H1 (cell line): ENCODE measurements around the gene FCHSD1. TPM values are rescaled to one million over a fixed set of nuclear protein-coding genes. Genes with fewer than 3 reads are reported as not detected.

Source experiments
- CTCF ChIA-PET: fragments of 300-600 bp; sonication (Branson Sonifier 250); formaldehyde crosslinking; loops from one replicate; lab custom pipeline; 2021; ENCODE audit not compliant: partially characterized antibody; lab: Charles Lee
- POLR2A ChIA-PET: fragments of 300-600 bp; sonication (Branson Sonifier 250); formaldehyde crosslinking; loops from one replicate; lab custom pipeline; 2021; ENCODE audit warnings: inconsistent platforms; ENCODE audit not compliant: partially characterized antibody; lab: Charles Lee
- DNase-seq, 2 experiments: peaks; one replicate each; pipeline versions ENCODE4 v3.0.0 to v3.0.0-alpha.2; 2010 to 2022; ENCODE audit warnings: low spot score in 2 of 2, low read depth in 1 of 2, mixed read lengths in 1 of 2
- FAIRE-seq: peaks from 2 replicates; lab custom pipeline; 2011; peaks lifted over from hg19 to GRCh38; lab: Jason Lieb, UNC
- H2AFZ ChIP-seq: 2 replicates; pipeline ENCODE4 v1.8.1; 2012; ENCODE audit warnings: low read length, inconsistent platforms
- H2AK5ac ChIP-seq: 2 replicates; pipeline ENCODE4 v1.6.1; 2013; ENCODE audit warnings: low read depth, low read length
- H2BK120ac ChIP-seq: replicated peaks from 2 replicates; pipeline ENCODE3; 2013; ENCODE audit warnings: low read depth, low read length, inconsistent platforms
- H2BK12ac ChIP-seq: 2 replicates; pipeline ENCODE4 v1.6.1; 2013; ENCODE audit warnings: low read depth, low read length
- H2BK15ac ChIP-seq: 2 replicates; pipeline ENCODE4 v1.6.1; 2013; ENCODE audit warnings: low read length
- H2BK20ac ChIP-seq: 2 replicates; pipeline ENCODE4 v1.6.1; 2013; ENCODE audit warnings: low read length
- H2BK5ac ChIP-seq: 2 replicates; pipeline ENCODE4 v1.6.1; 2013; ENCODE audit warnings: low read depth, low read length
- H3K14ac ChIP-seq: 2 replicates; pipeline ENCODE4 v1.6.1; 2013; ENCODE audit warnings: inconsistent platforms; ENCODE audit not compliant: insufficient read length
- H3K18ac ChIP-seq: 2 replicates; pipeline ENCODE4 v1.6.1; 2013; ENCODE audit warnings: low read length; ENCODE audit errors: extremely low read depth
- H3K23ac ChIP-seq: 2 replicates; pipeline ENCODE4 v1.6.1; 2013; ENCODE audit warnings: inconsistent platforms; ENCODE audit not compliant: insufficient read length
- H3K23me2 ChIP-seq: 2 replicates; pipeline ENCODE4 v1.6.1; 2013; ENCODE audit warnings: low read depth, low read length
- H3K27ac ChIP-seq: 2 replicates; pipeline ENCODE4 v1.6.1; 2011; ENCODE audit warnings: low read depth, low read length, inconsistent platforms
- H3K27me3 ChIP-seq, 4 experiments: replicated peaks in 1 of 4; 1 replicate in 1 of 4; 2 replicates in 3 of 4; pipeline versions ENCODE4 v1.6.1 to v1.8.1; 2011 to 2013; ENCODE audit warnings: low read length in 3 of 4, mild to moderate bottlenecking in 3 of 4, inconsistent platforms in 2 of 4, mixed read lengths in 2 of 4, moderate library complexity in 1 of 4; ENCODE audit not compliant: control insufficient read depth in 3 of 4, insufficient read depth in 3 of 4; ENCODE audit errors: extremely low read depth in 1 of 4
- H3K36me3 ChIP-seq, 4 experiments: 2 replicates each; pipeline versions ENCODE4 v1.6.1 to v1.8.1; 2011 to 2013; ENCODE audit warnings: mild to moderate bottlenecking in 4 of 4, low read length in 3 of 4, moderate library complexity in 2 of 4, control low read depth in 1 of 4, inconsistent platforms in 1 of 4; ENCODE audit not compliant: insufficient read depth in 4 of 4, control insufficient read depth in 2 of 4
- H3K4ac ChIP-seq: replicated peaks from 2 replicates; pipeline ENCODE3; 2013; ENCODE audit warnings: low read length, low read depth, mixed read lengths, inconsistent platforms; ENCODE audit not compliant: insufficient read length
- H3K4me1 ChIP-seq, 4 experiments: replicated peaks in 1 of 4; 1 replicate in 1 of 4; 2 replicates in 3 of 4; pipeline versions ENCODE4 v1.6.1 to v1.8.1; 2011 to 2013; ENCODE audit warnings: low read length in 3 of 4, inconsistent platforms in 2 of 4, mixed read lengths in 1 of 4; ENCODE audit not compliant: insufficient read depth in 4 of 4, control insufficient read depth in 3 of 4
- H3K4me2 ChIP-seq, 2 experiments: 2 replicates each; pipeline versions ENCODE4 v1.6.1 to v1.8.1; 2011 to 2013; ENCODE audit warnings: low read depth in 2 of 2, low read length in 2 of 2, control low read depth in 1 of 2, inconsistent platforms in 1 of 2, mild to moderate bottlenecking in 1 of 2; ENCODE audit not compliant: insufficient read depth in 1 of 2
- H3K4me3 ChIP-seq, 4 experiments: fragments of 200-600, 300-600 bp in 1 of 4; sonication (generic), shearing (Covaris generic), sonication (Bioruptor Twin) in 1 of 4; 2 replicates each; pipeline versions ENCODE4 v1.5.1 to v1.8.1; 2011 to 2016; ENCODE audit warnings: low read length in 4 of 4, low read depth in 3 of 4, control low read depth in 2 of 4, inconsistent platforms in 2 of 4, mild to moderate bottlenecking in 2 of 4, mixed read lengths in 1 of 4, moderate library complexity in 1 of 4; ENCODE audit not compliant: insufficient read depth in 2 of 4; ENCODE audit errors: extremely low read depth in 1 of 4
- H3K56ac ChIP-seq: replicated peaks from 2 replicates; pipeline ENCODE3; 2013; ENCODE audit warnings: low read depth, mild to moderate bottlenecking, mixed read lengths, low read length, inconsistent platforms; ENCODE audit not compliant: insufficient read length
- H3K79me1 ChIP-seq: 2 replicates; pipeline ENCODE4 v1.6.1; 2013; ENCODE audit warnings: low read depth, low read length, control low read depth
- H3K79me2 ChIP-seq, 2 experiments: 2 replicates each; pipeline versions ENCODE4 v1.6.1 to v1.8.1; 2012 to 2013; ENCODE audit warnings: low read length in 2 of 2, mild to moderate bottlenecking in 2 of 2, inconsistent platforms in 1 of 2; ENCODE audit not compliant: insufficient read depth in 2 of 2, control insufficient read depth in 1 of 2
- H3K9ac ChIP-seq, 4 experiments: replicated peaks in 1 of 4; 1 replicate in 1 of 4; 2 replicates in 3 of 4; pipeline versions ENCODE4 v1.6.1 to v1.8.1; 2011 to 2013; ENCODE audit warnings: low read depth in 3 of 4, low read length in 3 of 4, control low read depth in 2 of 4, mild to moderate bottlenecking in 2 of 4, moderate library complexity in 2 of 4, inconsistent platforms in 1 of 4; ENCODE audit errors: extremely low read depth in 1 of 4
- H3K9me3 ChIP-seq, 2 experiments: 2 replicates each; pipeline versions ENCODE4 v1.6.1 to v1.8.1; 2012 to 2013; ENCODE audit warnings: mild to moderate bottlenecking in 2 of 2, moderate library complexity in 2 of 2, control low read depth in 1 of 2, inconsistent platforms in 1 of 2, low read depth in 1 of 2, low read length in 1 of 2, mixed read lengths in 1 of 2; ENCODE audit not compliant: insufficient read depth in 2 of 2
- H4K20me1 ChIP-seq, 2 experiments: replicated peaks in 1 of 2; 2 replicates each; pipeline versions ENCODE3 to v1.8.1; 2011 to 2013; ENCODE audit warnings: inconsistent platforms in 2 of 2, low read length in 2 of 2, mild to moderate bottlenecking in 1 of 2; ENCODE audit not compliant: insufficient read depth in 2 of 2, control insufficient read depth in 1 of 2
- H4K5ac ChIP-seq: 2 replicates; pipeline ENCODE4 v1.6.1; 2013; ENCODE audit warnings: low read length, low read depth, mixed read lengths, inconsistent platforms; ENCODE audit not compliant: insufficient read length
- H4K8ac ChIP-seq: 2 replicates; pipeline ENCODE4 v1.8.0; 2013; ENCODE audit warnings: mild to moderate bottlenecking, moderate library complexity, low read length, inconsistent platforms; ENCODE audit not compliant: insufficient read depth; ENCODE audit errors: extremely low read depth
- H4K91ac ChIP-seq: replicated peaks from 2 replicates; pipeline ENCODE3; 2013; ENCODE audit warnings: low read length, mixed read lengths, inconsistent platforms; ENCODE audit not compliant: insufficient read length
- CEBPB ChIP-seq: IDR thresholded peaks from 2 replicates; pipeline ENCODE4 v1.6.1; 2012; ENCODE audit warnings: low read depth, low read length
- EGR1 ChIP-seq: IDR thresholded peaks from 2 replicates; pipeline ENCODE4 v1.6.1; 2011; ENCODE audit warnings: low read depth, low read length, borderline replicate concordance
- FOSL1 ChIP-seq: IDR thresholded peaks from 2 replicates; pipeline ENCODE4 v1.6.1; 2011; ENCODE audit warnings: mild to moderate bottlenecking, low read depth, low read length, moderate library complexity; ENCODE audit not compliant: insufficient read depth
- RXRA ChIP-seq: IDR thresholded peaks from 2 replicates; pipeline ENCODE4 v1.6.1; 2011; ENCODE audit warnings: low read depth, mild to moderate bottlenecking, low read length, moderate library complexity; ENCODE audit not compliant: insufficient read depth
- WGBS, 2 experiments: shearing (Covaris generic) in 1 of 2; methylation state at CpG; one replicate each; pipeline versions ENCODE4 v1.1.6 to v1.1.7; 2013 to 2015; ENCODE audit warnings: low lambda C conversion rate in 2 of 2, mixed read lengths in 2 of 2, inconsistent platforms in 1 of 2, low coverage in 1 of 2, missing lambda C conversion rate in 1 of 2; ENCODE audit not compliant: insufficient replicate concordance in 2 of 2, insufficient coverage in 1 of 2, insufficient read length in 1 of 2; ENCODE audit errors: extremely low coverage in 1 of 2, missing lambda C conversion rate in 1 of 2; 5-methylcytosine and 5-hydroxymethylcytosine counted together
- polyA plus RNA-seq, 7 experiments: library from polyadenylated mRNA; depleted of rRNA in 3 of 7; stranded (reverse) in 5 of 7; unstranded in 2 of 7; fragments of >200 nt in 5 of 7; fragments of 200-250 nt in 2 of 7; gene quantifications; 1 replicate in 5 of 7; 2 replicates in 1 of 7; 4 replicates in 1 of 7; pipeline versions ENCODE4 v1.2.1 to v1.2.3, GENCODE V29; 2011 to 2013; ENCODE audit warnings: missing spikeins in 2 of 7, mixed read lengths in 2 of 7
- total RNA-seq: library from RNA; stranded (reverse); fragmentation: NEBNext Ultra II Directional; extraction: Animal tissue kit (Norgen Biotek cat#: 25700); gene quantifications from 2 replicates; pipeline ENCODE4 v1.2.1, GENCODE V29; 2021
- TF ChIP-seq, protein P1 (sequence below): IDR thresholded peaks from 2 replicates; pipeline ENCODE4 v1.6.1; 2012; ENCODE audit warnings: inconsistent platforms

FCHSD1 gene
- total and polyA plus RNA-seq, 2 of the 8 experiments (the other 6 are each of a cell fraction or from before 2014, with no cell fraction given), result 22.0 to 30.1 TPM

GRCh38 chr5:141597394-141597793, 53.8 kb downstream of the FCHSD1 start:
- Histone ChIP-seq H4K5ac (no peak overlapping the region), H3K36me3 (no peaks in the 10 kb centered on the region), H2BK15ac (no peak overlapping the region), H2BK20ac (no peak overlapping the region), H3K14ac (no peak overlapping the region), H3K9ac (no peak overlapping the region), H2AFZ (no peak overlapping the region), H2BK12ac (no peak overlapping the region), H4K91ac (no peak overlapping the region), H3K27me3 (no peaks in the 10 kb centered on the region), H3K23me2 (no peaks in the 10 kb centered on the region), H3K9me3 (no peaks in the 10 kb centered on the region), H3K4ac (no peak overlapping the region), H3K4me2 (no peak overlapping the region), H3K27ac (no peak overlapping the region), H3K79me1 (0 out of 2 replicates have a peak, but pooled peaks cover 4% of the 10 kb centered on the region), H2AK5ac (no peak overlapping the region), H3K23ac (no peak overlapping the region), H3K4me1 (no peaks in the 10 kb centered on the region; a peak in 1 of 7 replicates), H3K4me3 (no peak overlapping the region), H3K56ac (no peak overlapping the region), H2BK5ac (no peak overlapping the region; the same call in 1 of the 2 replicates), H3K79me2 (peaks cover 0 to 58% of the 10 kb centered on the region in 2 experiments; a peak in 2 of 4 replicates), H4K20me1 (peaks cover 6% of the 10 kb centered on the region in 2 experiments), H4K8ac (no peak overlapping the region), H2BK120ac (no peak overlapping the region), H3K18ac (no peak overlapping the region)
- DNase-seq (no peak), FAIRE-seq (no peak)
- 95% methylated on average over 2 of the region's 2 CpGs; no CpG with 5 or more reads in 1 of the 2 experiments for WGBS, 2 experiments
- ChIA-PET POLR2A (interaction anchor here (1.6 to 2.2 kb wide), 2 partner anchors 19 to 22 kb away, joined by 6 to 10 read pairs; partner anchors contain the start of gene DIAPH1), CTCF (interaction anchor here (0.6 to 4.0 kb wide), 9 partner anchors 12 to 167 kb away, joined by 3 to 46 read pairs (median 5); partner anchors contain the start of genes DIAPH1 and PCDHGA12)
- TF ChIP-seq, protein P1, sequence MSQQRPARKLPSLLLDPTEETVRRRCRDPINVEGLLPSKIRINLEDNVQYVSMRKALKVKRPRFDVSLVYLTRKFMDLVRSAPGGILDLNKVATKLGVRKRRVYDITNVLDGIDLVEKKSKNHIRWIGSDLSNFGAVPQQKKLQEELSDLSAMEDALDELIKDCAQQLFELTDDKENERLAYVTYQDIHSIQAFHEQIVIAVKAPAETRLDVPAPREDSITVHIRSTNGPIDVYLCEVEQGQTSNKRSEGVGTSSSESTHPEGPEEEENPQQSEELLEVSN, result no peak
- no peak for TF ChIP-seq RXRA
- no peak for TF ChIP-seq CEBPB
- TF ChIP-seq EGR1, result no peak
- TF ChIP-seq FOSL1, result no peak
